K562 (cell line): ENCODE measurements around the gene SLC20A1. TPM values are rescaled to one million over a fixed set of nuclear protein-coding genes. Genes with fewer than 3 reads are reported as not detected.

Source experiments
- ATAC-seq: fragments of 200-7000 bp; cut with Tn5 transposase; 3 replicates; pipeline ENCODE4 v1.9.1; 2020; ENCODE audit warnings: moderate library complexity
- BruUV-seq: library from RNA; stranded (reverse); fragments of 400-500 nt; replicated peaks from 2 replicates; lab custom pipeline; 2021; lab: Mats Ljungman, UMichigan
- CTCF ChIA-PET: fragments of 300-600 bp; formaldehyde crosslinking; extraction: SDS; loops from one replicate; lab custom pipeline; 2021; ENCODE audit warnings: low intra/inter-chr PET ratio; lab: Yijun Ruan, JAX
- POLR2A ChIA-PET: fragments of 300-600, 350-650 bp; sonication (Branson Sonifier 250); formaldehyde crosslinking; extraction: SDS; loops from one replicate; lab custom pipeline; 2021; ENCODE audit warnings: antibody characterized with exemption, inconsistent platforms; lab: Yijun Ruan, JAX
- DNase-seq, 4 experiments: peaks; one replicate each; pipeline versions ENCODE4 v3.0.0 to v3.0.0-alpha.2; 2011 to 2018; ENCODE audit warnings: low spot score in 3 of 4, mixed read lengths in 3 of 4; ENCODE audit errors: extremely low read depth in 1 of 4
- FAIRE-seq: peaks from 2 replicates; lab custom pipeline; 2011; peaks lifted over from hg19 to GRCh38; lab: Jason Lieb, UNC
- H2AFZ ChIP-seq: 2 replicates; pipeline ENCODE4 v1.6.0; 2011; ENCODE audit warnings: low read depth, low read length, control low read depth, inconsistent platforms
- H3K27ac ChIP-seq: fragments of 200-600 bp; 3 replicates; pipeline ENCODE4 v1.8.0; 2011; ENCODE audit warnings: low read depth, mild to moderate bottlenecking, control low read depth, inconsistent platforms, low read length, moderate library complexity, mixed read lengths; ENCODE audit errors: extremely low read depth
- H3K27me3 ChIP-seq, 2 experiments: fragments of 300-600 bp in 1 of 2; 2 replicates in 1 of 2; 3 replicates in 1 of 2; pipeline versions ENCODE4 v1.6.0 to v1.8.0; 2011; ENCODE audit warnings: inconsistent platforms in 2 of 2, low read length in 2 of 2, mild to moderate bottlenecking in 1 of 2, mixed read lengths in 1 of 2, moderate library complexity in 1 of 2; ENCODE audit not compliant: control insufficient read depth in 2 of 2, insufficient read depth in 2 of 2
- H3K36me3 ChIP-seq: fragments of 300-600 bp; 3 replicates; pipeline ENCODE4 v1.8.0; 2011; ENCODE audit warnings: mild to moderate bottlenecking, low read length, inconsistent platforms; ENCODE audit not compliant: control insufficient read depth, insufficient read depth
- H3K4me1 ChIP-seq, 2 experiments: fragments of 200-600 bp in 1 of 2; replicated peaks in 1 of 2; 2 replicates in 1 of 2; 3 replicates in 1 of 2; pipeline versions ENCODE4 v1.5.1 to v1.8.0; 2011; ENCODE audit warnings: inconsistent platforms in 2 of 2, low read length in 2 of 2, mild to moderate bottlenecking in 1 of 2, mixed read lengths in 1 of 2, moderate library complexity in 1 of 2; ENCODE audit not compliant: control insufficient read depth in 2 of 2, insufficient read depth in 2 of 2
- H3K4me2 ChIP-seq: 2 replicates; pipeline ENCODE4 v1.6.1; 2011; ENCODE audit warnings: low read length, control low read depth, inconsistent platforms, mixed read lengths; ENCODE audit not compliant: insufficient read depth
- H3K4me3 ChIP-seq: fragments of 200-600 bp; sonication (generic), shearing (Covaris generic); 2 replicates; pipeline ENCODE4 v1.5.1; 2016; ENCODE audit warnings: control low read depth, inconsistent platforms
- H3K79me2 ChIP-seq: fragments of 200-600 bp; 3 replicates; pipeline ENCODE4 v1.8.0; 2011; ENCODE audit warnings: low read length, inconsistent platforms; ENCODE audit not compliant: control insufficient read depth, insufficient read depth
- H3K9ac ChIP-seq, 2 experiments: 2 replicates each; pipeline versions ENCODE4 v1.6.0 to v1.6.1; 2011; ENCODE audit warnings: low read depth in 2 of 2, low read length in 2 of 2, control low read depth in 1 of 2, inconsistent platforms in 1 of 2, mild to moderate bottlenecking in 1 of 2, mixed read lengths in 1 of 2; ENCODE audit not compliant: insufficient read depth in 1 of 2
- H3K9me1 ChIP-seq: one replicate; pipeline ENCODE4 v1.6.0; 2011; ENCODE audit warnings: inconsistent platforms, mild to moderate bottlenecking, low read length, moderate library complexity; ENCODE audit not compliant: control insufficient read depth, insufficient read depth
- H3K9me3 ChIP-seq: replicated peaks from 2 replicates; pipeline ENCODE4 v1.5.1; 2011; ENCODE audit warnings: low read depth, low read length, inconsistent platforms; ENCODE audit not compliant: control insufficient read depth, insufficient read depth
- H4K20me1 ChIP-seq: replicated peaks from 2 replicates; pipeline ENCODE4 v1.6.1; 2011; ENCODE audit warnings: low read length, inconsistent platforms, mixed read lengths; ENCODE audit not compliant: control insufficient read depth, insufficient read depth
- RBM25 ChIP-seq: fragments of 200-400 bp; formaldehyde crosslinking; IDR thresholded peaks from 2 replicates; pipeline ENCODE4 v1.6.1; 2018; ENCODE audit warnings: low read length, low read depth, moderate library complexity; ENCODE audit not compliant: severe bottlenecking
- ZNF121 ChIP-seq: sonication (generic); formaldehyde crosslinking; conservative IDR thresholded peaks from 2 replicates; pipeline ENCODE4 v1.8.0; 2022; ENCODE audit warnings: missing genetic modification reagents
- ZNF561 ChIP-seq: fragments of 450-650 bp; formaldehyde crosslinking; conservative IDR thresholded peaks from 2 replicates; pipeline ENCODE4 v1.4.0; 2020; ENCODE audit warnings: mild to moderate bottlenecking, moderate library complexity
- WGBS: fragments of 100-300 bp; shearing (Covaris generic); methylation state at CpG from one replicate; pipeline ENCODE4 v1.1.6; 2016; ENCODE audit warnings: low coverage, mixed read lengths; ENCODE audit not compliant: insufficient coverage; ENCODE audit errors: missing lambda C conversion rate; 5-methylcytosine and 5-hydroxymethylcytosine counted together
- in situ Hi-C: fragments of 300-500 bp; cut with MboI; formaldehyde crosslinking; loops from 4 replicates; pipeline ENCODE4 v1.15.0; 2018; ENCODE audit warnings: inconsistent platforms, mixed read lengths
- intact Hi-C: fragments of 100-400 bp; cut with micrococcal nuclease; formaldehyde crosslinking; loops from 2 replicates; pipeline ENCODE4 v1.14.2; 2022
- polyA plus RNA-seq, 8 experiments: library from polyadenylated mRNA; depleted of rRNA in 4 of 8; stranded (reverse) in 5 of 8; unstranded in 3 of 8; fragments of >200 nt; fragmentation: Nextera tagmentation in 2 of 8; fragmentation: Illumina TruSeq in 1 of 8; extraction: Ambion mirVana in 2 of 8; extraction: Trizol in 1 of 8; gene quantifications; 2 replicates each; pipeline versions ENCODE4 v1.2.1 to v1.2.3, GENCODE V29; 2011 to 2014; ENCODE audit warnings: inconsistent platforms in 1 of 8, missing spikeins in 1 of 8
- total RNA-seq, 7 experiments: library from RNA; depleted of rRNA in 6 of 7; stranded (reverse); fragments of >200 nt in 6 of 7; fragmentation: Illumina TruSeq in 2 of 7; extraction: Trizol in 2 of 7; gene quantifications; 2 replicates each; pipeline versions ENCODE4 v1.2.1 to v1.2.3, GENCODE V29; 2011 to 2021; ENCODE audit warnings: low replicate concordance in 1 of 7
- TF ChIP-seq, protein P1 (sequence below): fragments of 250-450 bp; sonication (Bioruptor Pico); IDR thresholded peaks from 2 replicates; pipeline ENCODE4 v1.4.0; 2020; ENCODE audit warnings: borderline replicate concordance

SLC20A1 gene
- total and polyA plus RNA-seq, 9 of the 15 experiments (the other 6 are each of a cell fraction or from before 2014, with no cell fraction given): 53.8 to 150 (median 74.7) TPM

DNA sequence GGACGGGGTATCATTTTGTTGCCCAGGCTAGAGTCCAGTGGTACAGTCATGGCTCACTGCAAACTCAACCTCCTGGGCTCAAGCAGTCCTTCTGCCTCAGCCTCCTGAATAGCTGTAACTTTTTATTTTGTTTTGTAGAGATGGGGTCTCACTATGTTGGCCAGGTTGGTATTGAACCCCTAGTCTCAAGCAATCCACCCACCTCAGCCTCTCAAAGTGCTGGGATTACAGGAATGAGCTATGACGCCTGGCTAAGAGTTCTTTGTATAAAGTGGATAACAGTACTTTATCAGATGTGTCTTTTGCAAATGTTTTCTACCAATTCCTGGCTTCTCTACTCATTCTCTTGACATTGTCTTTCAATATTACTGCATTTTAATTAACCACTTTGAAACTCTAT, 57.9 kb downstream of the SLC20A1 start:
- DNase-seq (no peak), ATAC-seq (no peak), FAIRE-seq (no peak)
- no peak overlapping the region for H3K4me2 ChIP-seq
- TF ChIP-seq, protein P1, sequence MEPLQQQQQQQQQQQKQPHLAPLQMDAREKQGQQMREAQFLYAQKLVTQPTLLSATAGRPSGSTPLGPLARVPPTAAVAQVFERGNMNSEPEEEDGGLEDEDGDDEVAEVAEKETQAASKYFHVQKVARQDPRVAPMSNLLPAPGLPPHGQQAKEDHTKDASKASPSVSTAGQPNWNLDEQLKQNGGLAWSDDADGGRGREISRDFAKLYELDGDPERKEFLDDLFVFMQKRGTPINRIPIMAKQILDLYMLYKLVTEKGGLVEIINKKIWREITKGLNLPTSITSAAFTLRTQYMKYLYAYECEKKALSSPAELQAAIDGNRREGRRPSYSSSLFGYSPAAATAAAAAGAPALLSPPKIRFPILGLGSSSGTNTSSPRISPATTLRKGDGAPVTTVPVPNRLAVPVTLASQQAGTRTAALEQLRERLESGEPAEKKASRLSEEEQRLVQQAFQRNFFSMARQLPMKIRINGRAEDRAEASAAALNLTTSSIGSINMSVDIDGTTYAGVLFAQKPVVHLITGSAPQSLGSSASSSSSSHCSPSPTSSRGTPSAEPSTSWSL (CRISPR knock-in tag): no peak
- TF ChIP-seq ZNF561 (CRISPR knock-in tag) (no peak), ZNF121 (CRISPR knock-in tag) (peak; percentile 89), RBM25 (peak; percentile 54)
- no peaks in the 10 kb centered on the region for H3K9me3 ChIP-seq
- no peaks in the 10 kb centered on the region for H3K27me3 ChIP-seq
- CTCF ChIA-PET: no interaction called here
- intact Hi-C loops: no loop called here
- H3K4me3 ChIP-seq: no peak overlapping the region
- H4K20me1 ChIP-seq: no peaks in the 10 kb centered on the region
- 63% methylated on average over 2 of the region's 2 CpGs for WGBS
- no peaks in the 10 kb centered on the region for H3K79me2 ChIP-seq
- H3K9me1 ChIP-seq: no peaks in the 10 kb centered on the region
- H3K9ac ChIP-seq: no peak overlapping the region
- BruUV-seq: no TSS peak
- H2AFZ ChIP-seq: no peak overlapping the region
- no peaks in the 10 kb centered on the region for H3K36me3 ChIP-seq
- in situ Hi-C loops: no loop called here
- H3K27ac ChIP-seq: no peak overlapping the region
- POLR2A ChIA-PET: no interaction called here
- peaks cover 24 to 64% of the 10 kb centered on the region in 2 experiments for H3K4me1 ChIP-seq
